ENCODE measurements around the gene TSSK6.

Gene TSSK6

DNA sequence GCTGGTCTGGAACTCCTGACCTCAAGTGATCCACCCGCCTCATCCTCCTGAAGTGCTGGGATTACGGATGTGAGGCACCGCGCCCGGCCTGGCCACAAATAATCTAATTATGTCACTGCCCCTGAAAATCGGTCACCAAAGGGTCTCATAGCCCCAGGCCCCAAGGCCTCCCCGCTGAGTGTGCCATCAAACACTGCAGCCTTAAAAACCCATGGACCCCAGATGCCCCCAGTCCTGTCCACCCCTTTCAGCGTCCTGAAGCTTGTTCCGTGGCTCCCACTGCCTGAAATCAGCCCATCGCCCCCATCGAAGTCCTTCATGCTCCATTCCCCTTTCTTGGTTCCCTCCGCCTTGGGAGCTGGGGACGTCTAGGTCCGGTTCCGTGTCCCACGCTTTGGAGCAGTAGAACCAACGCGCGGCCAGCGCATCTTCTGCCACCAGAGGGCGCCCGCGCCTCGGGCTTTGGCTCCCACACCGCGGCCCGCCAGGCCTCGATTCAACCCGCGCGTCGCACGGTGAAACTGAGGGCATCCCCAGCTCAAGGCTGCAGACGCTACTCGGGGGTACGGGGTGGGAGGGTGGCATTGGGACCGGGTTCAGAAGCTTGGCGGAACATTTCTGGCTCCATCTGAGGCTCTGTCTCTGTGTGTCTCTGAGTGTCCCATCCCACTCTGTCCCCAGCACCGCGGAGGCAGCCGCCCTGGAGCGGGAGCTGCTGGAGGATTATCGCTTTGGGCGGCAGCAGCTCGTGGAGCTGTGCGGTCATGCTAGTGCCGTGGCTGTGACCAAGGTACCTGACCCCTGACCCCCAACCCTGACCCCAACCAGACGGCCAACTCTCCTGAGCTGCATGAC, 16.8 kb upstream of the TSSK6 start:
- Histone ChIP-seq H3K4me3 (ENCODE audit: low read depth, low read length) (no peak overlapping the region), H2AFZ (no peak overlapping the region), H3K27me3 (ENCODE audit: control insufficient read depth, insufficient read depth, low read length) (no peaks in the 10 kb centered on the region), H3K36me3 (ENCODE audit: control insufficient read depth, insufficient read depth, low read length) (no peaks in the 10 kb centered on the region), H3K4me1 (no peaks in the 10 kb centered on the region), H3K9me3 (ENCODE audit: control insufficient read depth, low read length) (no peaks in the 10 kb centered on the region), H3K27ac (no peak overlapping the region), H3K9ac (no peak overlapping the region), H3K79me2 (no peaks in the 10 kb centered on the region), H3K4me2 (ENCODE audit: low read length) (no peak overlapping the region)
- TF ChIP-seq, protein P1, sequence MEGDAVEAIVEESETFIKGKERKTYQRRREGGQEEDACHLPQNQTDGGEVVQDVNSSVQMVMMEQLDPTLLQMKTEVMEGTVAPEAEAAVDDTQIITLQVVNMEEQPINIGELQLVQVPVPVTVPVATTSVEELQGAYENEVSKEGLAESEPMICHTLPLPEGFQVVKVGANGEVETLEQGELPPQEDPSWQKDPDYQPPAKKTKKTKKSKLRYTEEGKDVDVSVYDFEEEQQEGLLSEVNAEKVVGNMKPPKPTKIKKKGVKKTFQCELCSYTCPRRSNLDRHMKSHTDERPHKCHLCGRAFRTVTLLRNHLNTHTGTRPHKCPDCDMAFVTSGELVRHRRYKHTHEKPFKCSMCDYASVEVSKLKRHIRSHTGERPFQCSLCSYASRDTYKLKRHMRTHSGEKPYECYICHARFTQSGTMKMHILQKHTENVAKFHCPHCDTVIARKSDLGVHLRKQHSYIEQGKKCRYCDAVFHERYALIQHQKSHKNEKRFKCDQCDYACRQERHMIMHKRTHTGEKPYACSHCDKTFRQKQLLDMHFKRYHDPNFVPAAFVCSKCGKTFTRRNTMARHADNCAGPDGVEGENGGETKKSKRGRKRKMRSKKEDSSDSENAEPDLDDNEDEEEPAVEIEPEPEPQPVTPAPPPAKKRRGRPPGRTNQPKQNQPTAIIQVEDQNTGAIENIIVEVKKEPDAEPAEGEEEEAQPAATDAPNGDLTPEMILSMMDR (IDR thresholded peaks at IDR 0.05): peak; percentile 96

DNA sequence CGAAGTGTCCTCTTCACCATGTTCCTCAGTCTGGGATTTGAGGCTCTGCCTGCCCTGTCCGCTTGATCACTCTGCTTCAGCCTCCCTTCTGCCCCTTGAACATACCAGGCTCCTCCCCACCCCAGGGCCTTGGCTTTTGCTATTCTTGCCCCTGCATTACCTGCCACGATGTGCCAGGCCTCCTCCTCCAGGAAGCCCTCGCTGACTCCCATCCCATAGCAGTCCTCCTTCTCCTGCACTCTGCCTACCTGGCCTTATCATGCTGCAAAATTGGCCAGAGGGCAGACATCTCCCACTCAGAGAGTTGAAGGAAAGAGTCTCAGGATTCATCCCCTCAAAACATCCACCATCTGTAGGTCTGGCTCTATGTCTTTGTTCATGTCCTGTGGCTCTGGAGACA, 15.5 kb upstream of the TSSK6 start:
- Histone ChIP-seq H3K4me3 (ENCODE audit: low read depth, low read length) (no peak overlapping the region), H3K27me3 (ENCODE audit: control insufficient read depth, insufficient read depth, low read length) (no peaks in the 10 kb centered on the region), H2AFZ (no peak overlapping the region), H3K4me1 (no peaks in the 10 kb centered on the region), H3K4me2 (ENCODE audit: low read length) (no peak overlapping the region), H3K79me2 (no peaks in the 10 kb centered on the region), H3K9me3 (ENCODE audit: control insufficient read depth, low read length) (no peaks in the 10 kb centered on the region), H3K36me3 (ENCODE audit: control insufficient read depth, insufficient read depth, low read length) (no peaks in the 10 kb centered on the region), H3K9ac (no peak overlapping the region), H3K27ac (no peak overlapping the region)
- TF ChIP-seq, protein P1 (IDR thresholded peaks at IDR 0.05): no peak

DNA sequence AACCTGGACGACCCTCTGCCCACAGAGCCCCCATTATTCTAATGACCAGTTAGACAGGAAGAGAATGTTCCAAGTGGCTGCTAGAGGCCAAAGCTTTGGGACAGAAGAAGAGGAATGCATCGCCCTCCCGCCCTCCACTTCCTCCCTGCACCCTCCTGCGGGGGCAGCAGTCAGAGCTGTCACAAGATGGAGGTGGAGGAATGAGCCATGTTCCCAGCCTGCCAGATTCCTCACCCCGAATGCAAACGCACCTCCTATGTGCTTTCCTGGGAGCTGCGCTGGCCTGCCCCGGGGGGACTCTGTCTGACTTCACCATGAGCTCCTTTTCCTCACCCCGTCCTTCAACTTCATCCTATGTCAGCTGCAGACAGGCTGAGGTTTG, 15.1 kb upstream of the TSSK6 start:
- no peak overlapping the region for H3K4me2 ChIP-seq (ENCODE audit: low read length)
- H3K4me3 ChIP-seq (ENCODE audit: low read depth, low read length): no peak overlapping the region
- H3K9ac ChIP-seq: no peak overlapping the region
- H3K9me3 ChIP-seq (ENCODE audit: control insufficient read depth, low read length): no peaks in the 10 kb centered on the region
- TF ChIP-seq, protein P1 (IDR thresholded peaks at IDR 0.05): no peak
- no peaks in the 10 kb centered on the region for H3K36me3 ChIP-seq (ENCODE audit: control insufficient read depth, insufficient read depth, low read length)
- H3K27me3 ChIP-seq (ENCODE audit: control insufficient read depth, insufficient read depth, low read length): no peaks in the 10 kb centered on the region
- H3K27ac ChIP-seq: no peak overlapping the region
- H3K4me1 ChIP-seq: no peaks in the 10 kb centered on the region
- peaks cover 2% of the 10 kb centered on the region for H3K79me2 ChIP-seq
- H2AFZ ChIP-seq: no peak overlapping the region

DNA sequence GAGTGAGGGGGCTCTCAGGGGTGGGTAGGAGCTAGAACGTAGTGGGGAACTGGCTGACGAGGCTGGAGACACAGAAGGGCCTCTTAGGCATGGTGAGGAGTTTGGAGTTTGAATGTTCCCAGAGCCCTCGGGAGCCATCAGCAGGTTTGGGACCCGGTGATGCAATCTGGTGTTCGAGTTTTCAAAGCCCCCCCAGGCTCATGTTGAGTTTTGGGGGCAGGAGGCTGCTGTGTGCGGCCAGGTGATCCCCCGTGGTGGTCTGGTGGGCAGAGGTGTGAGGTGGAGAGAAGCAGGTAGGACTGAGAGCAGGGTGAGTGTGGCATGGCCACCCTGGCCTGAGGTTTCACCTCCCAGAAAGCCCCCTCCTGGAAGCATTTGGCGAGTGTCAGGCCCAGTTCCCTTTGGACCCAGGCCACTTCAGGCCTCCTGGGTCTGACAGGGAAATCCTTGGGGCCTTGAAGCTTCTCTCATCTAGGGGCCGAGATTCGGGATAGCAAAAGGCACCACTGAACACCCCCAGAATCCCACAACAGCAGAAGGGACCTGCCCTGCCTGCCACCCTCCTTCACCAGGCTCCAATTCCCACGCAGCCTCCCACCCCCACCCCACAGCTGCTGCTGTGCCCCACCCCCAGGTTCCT, 14.6 kb upstream of the TSSK6 start:
- H3K79me2 ChIP-seq: peaks cover 5% of the 10 kb centered on the region
- H3K4me2 ChIP-seq (ENCODE audit: low read length): no peak overlapping the region
- H3K4me1 ChIP-seq: no peaks in the 10 kb centered on the region
- no peaks in the 10 kb centered on the region for H3K9me3 ChIP-seq (ENCODE audit: control insufficient read depth, low read length)
- no peak overlapping the region for H2AFZ ChIP-seq
- H3K4me3 ChIP-seq (ENCODE audit: low read depth, low read length): no peak overlapping the region
- TF ChIP-seq, protein P1 (IDR thresholded peaks at IDR 0.05): no peak
- H3K9ac ChIP-seq: no peak overlapping the region
- no peaks in the 10 kb centered on the region for H3K36me3 ChIP-seq (ENCODE audit: control insufficient read depth, insufficient read depth, low read length)
- no peak overlapping the region for H3K27ac ChIP-seq
- no peaks in the 10 kb centered on the region for H3K27me3 ChIP-seq (ENCODE audit: control insufficient read depth, insufficient read depth, low read length)

All from parathyroid adenoma (tissue), 2 donors.